ENCODE measurements around the gene HIGD1A.

HIGD1A gene

DNA sequence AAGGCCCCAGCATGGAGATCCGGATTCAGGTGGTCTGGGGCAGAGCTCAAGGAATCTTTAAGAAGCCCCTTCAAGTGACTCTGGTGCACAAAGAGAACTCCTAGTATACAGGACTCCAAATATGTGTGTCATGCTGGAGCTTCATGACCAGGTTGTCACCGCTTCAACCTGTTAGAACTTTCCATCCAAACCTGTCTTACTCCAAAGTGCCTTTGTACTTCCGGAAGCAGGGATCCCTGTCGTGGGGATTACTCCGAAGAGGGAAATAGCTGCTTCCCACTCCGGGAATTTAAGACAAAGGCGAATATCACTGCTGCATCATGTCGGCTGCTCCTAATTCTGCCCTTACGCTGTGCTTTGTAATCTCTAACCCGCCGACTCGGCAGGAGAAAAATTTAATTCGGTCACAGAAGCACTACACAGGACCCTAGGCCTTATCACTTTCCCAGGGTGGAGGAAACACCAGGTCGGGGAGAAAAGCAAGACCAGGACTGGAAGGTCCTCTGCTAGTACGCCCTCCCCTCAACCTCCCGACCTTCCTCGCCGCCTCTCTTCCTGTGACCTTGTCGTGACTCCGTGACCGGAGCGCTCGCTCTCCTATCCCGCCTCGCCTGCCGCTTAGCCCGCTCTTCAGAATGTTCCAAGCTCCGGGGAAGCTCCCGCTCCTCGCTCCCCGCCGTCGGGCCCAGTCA, 730 bp downstream of the HIGD1A start:
- Histone ChIP-seq H3K4me2 (ENCODE audit: low read length) (peak overlapping the region; percentile 84), H2BK12ac (ENCODE audit: low read length) (no peak overlapping the region), H3K27me3 (ENCODE audit: insufficient read depth, low read length) (no peaks in the 10 kb centered on the region), H2BK120ac (ENCODE audit: insufficient read depth, low read length, poor library complexity) (peak overlapping the region; percentile 54), H3K36me3 (ENCODE audit: control insufficient read depth in 1 of 2, insufficient read depth in 2 of 2, low read length in 2 of 2) (peaks cover 3% of the 10 kb centered on the region in 2 experiments), H3K9me3 (ENCODE audit: insufficient read depth, low read depth, low read length) (no peaks in the 10 kb centered on the region), H2AFZ (ENCODE audit: insufficient read depth, low read length, poor library complexity) (peak overlapping the region; percentile 28), H3K4ac (ENCODE audit: low read depth, low read length) (peak overlapping the region; percentile 63), H3K4me3 (ENCODE audit: low read depth, low read length) (peak overlapping the region; percentile 88), H3K14ac (ENCODE audit: low read length) (peak overlapping the region; percentile 47), H3K23ac (ENCODE audit: low read length) (no peak overlapping the region), H3K18ac (ENCODE audit: low read length) (peak overlapping the region; percentile 55), H3K9ac (ENCODE audit: low read length) (peak overlapping the region; percentile 86), H3K79me1 (ENCODE audit: low read length) (peaks cover 13% of the 10 kb centered on the region), H4K91ac (ENCODE audit: low read depth, low read length) (peak overlapping the region; percentile 79), H3K79me2 (ENCODE audit: control insufficient read depth, insufficient read depth, low read length, poor library complexity) (peaks cover 18% of the 10 kb centered on the region), H3K4me1 (ENCODE audit: control insufficient read depth in 1 of 2, insufficient read depth in 2 of 2, low read length in 2 of 2) (peaks cover 6 to 9% of the 10 kb centered on the region in 2 experiments), H3K27ac (ENCODE audit: low read depth, low read length) (peak overlapping the region; percentile 70), H4K8ac (ENCODE audit: low read depth, low read length) (peak overlapping the region; percentile 87), H4K12ac (ENCODE audit: low read depth, low read length) (peak overlapping the region; percentile 83), H2BK5ac (ENCODE audit: low read depth, low read length, poor library complexity) (peak overlapping the region; percentile 58), H2AK5ac (ENCODE audit: low read length) (peak overlapping the region; percentile 1)
- no CpG with 5 or more reads among the region's 33 CpGs for WGBS (ENCODE audit: extremely low coverage, insufficient coverage, insufficient read length)
- peak; percentile 19 to 45 for DNase-seq

DNA sequence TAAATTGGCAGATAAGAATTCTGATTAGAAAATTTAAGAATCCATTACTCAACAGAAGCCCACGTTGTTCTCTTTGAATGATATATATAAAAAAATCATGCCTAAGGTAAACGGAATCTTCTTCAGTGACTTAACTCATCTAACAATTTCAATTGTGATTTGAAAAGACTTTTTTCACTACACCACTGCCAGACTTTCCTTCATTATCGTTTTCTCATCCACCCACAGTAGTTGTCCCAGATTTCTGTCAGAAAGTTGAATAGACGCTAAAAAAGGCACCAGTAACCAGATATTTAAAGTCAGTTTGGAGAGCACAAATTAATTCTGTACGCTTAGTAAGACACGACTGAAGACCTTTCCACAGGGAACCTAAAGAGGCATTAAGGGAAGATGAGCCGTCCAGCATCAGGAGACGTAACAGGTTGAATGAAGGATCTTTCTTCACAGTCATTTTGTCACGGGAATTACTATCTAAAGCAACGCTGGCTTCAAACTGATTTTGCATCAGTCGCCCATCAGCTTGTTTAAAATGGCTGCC, 1.3 kb downstream of the HIGD1A start:
- H3K79me2 ChIP-seq (ENCODE audit: control insufficient read depth, insufficient read depth, low read length, poor library complexity) = peaks cover 18% of the 10 kb centered on the region
- H3K23ac ChIP-seq (ENCODE audit: low read length) = no peak overlapping the region
- H3K27me3 ChIP-seq (ENCODE audit: insufficient read depth, low read length) = no peaks in the 10 kb centered on the region
- no peak overlapping the region for H2BK12ac ChIP-seq (ENCODE audit: low read length)
- H3K4ac ChIP-seq (ENCODE audit: low read depth, low read length) = peak overlapping the region; percentile 63
- no peaks in the 10 kb centered on the region for H3K9me3 ChIP-seq (ENCODE audit: insufficient read depth, low read depth, low read length)
- no peak for DNase-seq
- H4K91ac ChIP-seq (ENCODE audit: low read depth, low read length) = no peak overlapping the region
- H3K4me3 ChIP-seq (ENCODE audit: low read depth, low read length) = peak overlapping the region; percentile 88
- peak overlapping the region; percentile 86 for H3K9ac ChIP-seq (ENCODE audit: low read length)
- peaks cover 6 to 9% of the 10 kb centered on the region in 2 experiments for H3K4me1 ChIP-seq (ENCODE audit: control insufficient read depth in 1 of 2, insufficient read depth in 2 of 2, low read length in 2 of 2)
- H4K12ac ChIP-seq (ENCODE audit: low read depth, low read length) = no peak overlapping the region
- H3K4me2 ChIP-seq (ENCODE audit: low read length) = peak overlapping the region; percentile 84
- H3K18ac ChIP-seq (ENCODE audit: low read length) = no peak overlapping the region
- no peak overlapping the region for H3K14ac ChIP-seq (ENCODE audit: low read length)
- WGBS (ENCODE audit: extremely low coverage, insufficient coverage, insufficient read length) = no CpG with 5 or more reads among the region's 11 CpGs
- H4K8ac ChIP-seq (ENCODE audit: low read depth, low read length) = peak overlapping the region; percentile 28
- no peak overlapping the region for H2AK5ac ChIP-seq (ENCODE audit: low read length)
- peaks cover 3% of the 10 kb centered on the region in 2 experiments for H3K36me3 ChIP-seq (ENCODE audit: control insufficient read depth in 1 of 2, insufficient read depth in 2 of 2, low read length in 2 of 2)
- H2BK5ac ChIP-seq (ENCODE audit: low read depth, low read length, poor library complexity) = no peak overlapping the region
- no peak overlapping the region for H3K27ac ChIP-seq (ENCODE audit: low read depth, low read length)
- H3K79me1 ChIP-seq (ENCODE audit: low read length) = peaks cover 13% of the 10 kb centered on the region
- H2AFZ ChIP-seq (ENCODE audit: insufficient read depth, low read length, poor library complexity) = no peak overlapping the region
- no peak overlapping the region for H2BK120ac ChIP-seq (ENCODE audit: insufficient read depth, low read length, poor library complexity)

DNA sequence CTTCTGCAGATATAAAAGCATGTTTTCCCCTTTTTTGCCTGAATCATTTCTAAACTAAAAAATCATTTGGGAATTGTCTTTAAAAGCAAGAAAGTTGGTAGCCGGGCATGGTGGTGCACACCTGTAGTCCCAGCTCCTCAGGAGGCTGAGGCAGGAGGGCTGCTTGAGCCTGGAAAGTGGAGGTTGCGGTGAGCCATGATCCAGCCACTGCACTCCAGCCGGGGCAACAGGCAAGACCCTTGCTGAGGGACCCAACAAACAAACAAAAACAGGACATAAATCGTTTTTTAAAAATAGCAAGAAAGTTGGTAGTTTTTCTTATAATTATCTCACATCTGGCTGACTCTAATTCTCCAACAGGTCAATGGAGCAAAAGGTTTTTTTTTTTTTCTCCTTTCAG, 2.5 kb downstream of the HIGD1A start:
- no peak overlapping the region for H3K14ac ChIP-seq (ENCODE audit: low read length)
- no peak overlapping the region for H3K4me3 ChIP-seq (ENCODE audit: low read depth, low read length)
- no peak overlapping the region for H3K23ac ChIP-seq (ENCODE audit: low read length)
- peaks cover 13% of the 10 kb centered on the region for H3K79me1 ChIP-seq (ENCODE audit: low read length)
- no peak for DNase-seq
- H2BK12ac ChIP-seq (ENCODE audit: low read length) = no peak overlapping the region
- H3K79me2 ChIP-seq (ENCODE audit: control insufficient read depth, insufficient read depth, low read length, poor library complexity) = peaks cover 18% of the 10 kb centered on the region
- H4K8ac ChIP-seq (ENCODE audit: low read depth, low read length) = no peak overlapping the region
- no peak overlapping the region for H3K9ac ChIP-seq (ENCODE audit: low read length)
- no CpG with 5 or more reads among the region's 4 CpGs for WGBS (ENCODE audit: extremely low coverage, insufficient coverage, insufficient read length)
- H2AFZ ChIP-seq (ENCODE audit: insufficient read depth, low read length, poor library complexity) = no peak overlapping the region
- H3K4ac ChIP-seq (ENCODE audit: low read depth, low read length) = peak overlapping the region; percentile 61
- H2AK5ac ChIP-seq (ENCODE audit: low read length) = no peak overlapping the region
- H3K36me3 ChIP-seq (ENCODE audit: control insufficient read depth in 1 of 2, insufficient read depth in 2 of 2, low read length in 2 of 2) = peaks cover 3% of the 10 kb centered on the region in 2 experiments
- H2BK5ac ChIP-seq (ENCODE audit: low read depth, low read length, poor library complexity) = no peak overlapping the region
- H2BK120ac ChIP-seq (ENCODE audit: insufficient read depth, low read length, poor library complexity) = no peak overlapping the region
- H3K4me2 ChIP-seq (ENCODE audit: low read length) = peak overlapping the region; percentile 34
- H3K27me3 ChIP-seq (ENCODE audit: insufficient read depth, low read length) = no peaks in the 10 kb centered on the region
- H3K9me3 ChIP-seq (ENCODE audit: insufficient read depth, low read depth, low read length) = no peaks in the 10 kb centered on the region
- peaks cover 6 to 7% of the 10 kb centered on the region in 2 experiments for H3K4me1 ChIP-seq (ENCODE audit: control insufficient read depth in 1 of 2, insufficient read depth in 2 of 2, low read length in 2 of 2)
- H3K18ac ChIP-seq (ENCODE audit: low read length) = no peak overlapping the region
- H3K27ac ChIP-seq (ENCODE audit: low read depth, low read length) = no peak overlapping the region
- no peak overlapping the region for H4K12ac ChIP-seq (ENCODE audit: low read depth, low read length)
- no peak overlapping the region for H4K91ac ChIP-seq (ENCODE audit: low read depth, low read length)

DNA sequence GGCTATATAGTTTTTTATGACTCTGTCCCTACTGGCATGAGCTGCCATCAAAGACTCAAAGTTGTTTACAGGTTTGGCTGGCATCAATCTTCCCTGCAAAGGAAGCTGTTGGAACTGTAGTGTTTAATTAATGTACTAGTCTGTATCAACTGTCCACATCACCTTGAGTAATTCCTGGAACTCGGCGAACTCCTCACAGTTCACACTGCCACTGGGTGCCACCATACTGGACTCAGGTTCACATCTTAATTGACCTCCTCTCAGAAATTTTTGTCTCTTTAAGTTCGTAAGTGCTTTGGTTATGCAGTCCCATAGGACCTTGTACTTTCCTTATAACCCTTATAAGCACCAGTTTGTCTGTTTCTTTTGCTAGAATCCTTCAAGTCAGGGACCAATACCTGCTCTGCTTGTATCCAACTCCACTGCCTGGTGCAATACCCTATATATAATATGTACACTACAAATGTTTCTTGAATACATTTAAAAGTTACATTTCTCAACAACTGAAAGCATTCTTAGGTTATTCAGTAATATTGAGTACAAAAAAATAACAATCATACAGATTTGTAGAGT, 3.2 kb downstream of the HIGD1A start:
- DNase-seq = no peak
- Histone ChIP-seq H3K79me2 (ENCODE audit: control insufficient read depth, insufficient read depth, low read length, poor library complexity) (peaks cover 18% of the 10 kb centered on the region), H3K4me1 (ENCODE audit: control insufficient read depth in 1 of 2, insufficient read depth in 2 of 2, low read length in 2 of 2) (peaks cover 6 to 7% of the 10 kb centered on the region in 2 experiments), H3K9me3 (ENCODE audit: insufficient read depth, low read depth, low read length) (no peaks in the 10 kb centered on the region), H3K9ac (ENCODE audit: low read length) (no peak overlapping the region), H3K23ac (ENCODE audit: low read length) (no peak overlapping the region), H4K12ac (ENCODE audit: low read depth, low read length) (no peak overlapping the region), H3K18ac (ENCODE audit: low read length) (no peak overlapping the region), H2BK12ac (ENCODE audit: low read length) (no peak overlapping the region), H3K27me3 (ENCODE audit: insufficient read depth, low read length) (no peaks in the 10 kb centered on the region), H3K79me1 (ENCODE audit: low read length) (peaks cover 13% of the 10 kb centered on the region), H2AK5ac (ENCODE audit: low read length) (no peak overlapping the region), H3K4ac (ENCODE audit: low read depth, low read length) (no peak overlapping the region), H2BK120ac (ENCODE audit: insufficient read depth, low read length, poor library complexity) (no peak overlapping the region), H3K4me2 (ENCODE audit: low read length) (no peak overlapping the region), H3K27ac (ENCODE audit: low read depth, low read length) (no peak overlapping the region), H3K36me3 (ENCODE audit: control insufficient read depth in 1 of 2, insufficient read depth in 2 of 2, low read length in 2 of 2) (peaks cover 3 to 5% of the 10 kb centered on the region in 2 experiments), H4K8ac (ENCODE audit: low read depth, low read length) (no peak overlapping the region), H3K4me3 (ENCODE audit: low read depth, low read length) (no peak overlapping the region), H2BK5ac (ENCODE audit: low read depth, low read length, poor library complexity) (no peak overlapping the region), H4K91ac (ENCODE audit: low read depth, low read length) (no peak overlapping the region), H3K14ac (ENCODE audit: low read length) (no peak overlapping the region), H2AFZ (ENCODE audit: insufficient read depth, low read length, poor library complexity) (no peak overlapping the region)
- no CpG with 5 or more reads among the region's 3 CpGs for WGBS (ENCODE audit: extremely low coverage, insufficient coverage, insufficient read length)

Data from trophoblast cell (in vitro differentiated cells and primary cell).